Measurements from ENCODE around the gene TYMS.

TYMS gene

DNA sequence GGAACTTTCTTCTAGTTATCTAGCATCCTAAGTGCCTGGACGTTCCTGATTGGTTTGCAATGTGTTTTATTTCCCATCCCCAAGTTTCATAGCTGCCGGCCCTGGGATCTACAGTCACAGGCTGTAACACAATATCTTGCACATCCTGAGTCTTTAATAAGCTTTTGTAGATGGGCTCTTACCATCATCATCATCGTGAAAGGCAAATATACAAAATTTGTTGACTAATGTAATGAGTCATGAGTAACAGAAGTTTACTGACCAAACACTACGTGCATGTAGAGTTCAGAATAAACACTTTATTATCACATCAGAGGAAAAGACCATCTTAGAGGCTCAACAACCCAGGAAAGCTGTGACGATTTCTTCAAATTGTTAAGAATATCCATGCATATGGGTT is 8.1 kb upstream of the TYMS start:
- no peak for DNase-seq

DNA sequence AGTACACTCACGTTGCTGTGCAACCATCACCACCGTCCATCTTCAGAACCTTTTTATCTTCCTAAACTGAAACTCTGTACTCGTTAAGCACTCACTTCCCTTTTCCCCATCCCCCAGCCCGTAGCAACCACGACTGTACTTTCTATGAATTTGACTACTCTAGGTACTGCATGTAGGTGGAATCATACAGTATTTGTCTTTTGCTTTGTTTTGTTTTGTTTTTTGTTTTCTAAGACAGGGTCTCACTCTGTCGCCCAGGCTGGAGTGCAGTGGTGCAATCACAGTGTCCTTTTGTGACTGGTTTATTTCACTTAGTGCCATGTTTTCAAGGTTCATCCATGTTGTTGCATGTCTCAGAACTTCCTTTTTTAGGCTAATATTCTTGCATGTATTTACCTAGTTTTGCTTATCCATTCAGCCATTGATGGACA is 7.0 kb upstream of the TYMS start:
- no peak for DNase-seq

DNA sequence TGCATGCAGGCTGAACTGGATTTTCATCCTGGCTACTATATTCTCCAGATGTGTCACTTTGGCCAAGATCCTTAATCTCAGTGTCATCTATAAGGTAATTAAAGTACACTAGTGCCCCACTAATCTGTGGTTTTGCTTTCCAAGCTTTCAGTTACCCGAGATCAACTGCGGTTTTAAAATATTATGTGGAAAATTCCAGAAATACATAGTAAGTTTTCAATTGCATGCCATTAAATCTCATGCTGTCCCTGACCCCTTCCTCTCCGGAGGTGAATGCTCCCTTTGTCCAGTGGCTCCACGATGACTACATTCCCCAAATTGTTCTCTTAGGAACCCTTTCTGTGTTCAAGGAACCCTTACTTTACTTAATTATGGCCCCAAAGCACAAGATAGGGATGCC is 5.3 kb upstream of the TYMS start:
- no peak for DNase-seq

DNA sequence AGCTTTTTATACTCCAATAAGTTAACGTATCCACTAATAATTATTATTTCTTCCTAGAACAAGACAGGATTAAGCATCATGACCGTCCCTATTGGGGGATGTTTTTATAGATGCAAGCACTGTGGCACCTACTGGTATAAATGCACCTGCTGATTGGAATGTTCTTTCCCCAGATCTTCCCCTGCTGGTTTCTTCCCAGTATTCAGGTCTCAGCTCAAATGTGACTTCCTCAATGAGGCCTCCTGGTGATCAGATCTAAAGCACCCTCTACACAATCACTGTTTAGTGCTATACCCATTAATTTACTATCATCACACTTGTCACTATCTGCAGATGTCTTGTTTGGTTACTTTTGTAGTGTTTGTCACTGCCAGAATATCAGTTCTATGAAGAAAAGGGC is 3.9 kb upstream of the TYMS start:
- DNase-seq = no peak

DNA sequence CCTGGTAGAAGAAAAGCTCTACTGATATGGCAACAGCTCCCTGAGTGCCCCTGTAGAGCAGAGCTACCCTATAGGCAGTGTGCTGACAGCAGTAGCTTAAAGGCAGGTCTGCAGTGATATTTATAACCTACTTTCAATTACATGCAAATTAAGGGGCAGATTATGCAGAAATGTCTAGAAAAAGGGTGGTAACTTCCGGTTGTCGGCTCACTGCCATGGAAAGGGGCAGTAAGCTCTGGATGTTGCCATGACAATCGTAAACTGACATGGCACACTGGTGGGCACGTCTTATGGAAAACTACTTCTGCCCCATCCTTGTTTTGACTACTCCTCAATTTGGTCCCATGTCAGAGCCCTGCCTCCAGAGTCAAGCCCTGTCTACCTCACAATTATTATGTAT is 2.9 kb upstream of the TYMS start:
- DNase-seq = no peak

DNA sequence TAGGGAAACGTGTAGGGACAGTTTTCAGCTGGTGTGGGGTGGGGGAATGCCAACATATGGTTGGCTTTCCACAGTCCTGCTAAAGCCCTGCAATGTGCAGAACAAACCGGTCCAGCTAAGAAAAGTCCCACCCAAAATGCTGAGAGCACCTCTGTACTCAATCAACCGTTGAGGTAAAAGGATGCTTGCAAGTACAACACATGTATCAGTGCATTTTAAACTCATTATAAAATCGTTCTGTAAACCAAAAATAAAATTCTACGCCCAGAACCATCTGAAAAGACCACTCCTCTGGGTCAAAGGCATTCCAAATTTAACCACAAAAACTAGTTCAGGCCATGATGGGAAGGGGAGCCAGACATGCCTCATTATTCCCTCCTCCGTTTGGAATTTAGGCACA is 2.0 kb upstream of the TYMS start:
- DNase-seq = no peak

DNA sequence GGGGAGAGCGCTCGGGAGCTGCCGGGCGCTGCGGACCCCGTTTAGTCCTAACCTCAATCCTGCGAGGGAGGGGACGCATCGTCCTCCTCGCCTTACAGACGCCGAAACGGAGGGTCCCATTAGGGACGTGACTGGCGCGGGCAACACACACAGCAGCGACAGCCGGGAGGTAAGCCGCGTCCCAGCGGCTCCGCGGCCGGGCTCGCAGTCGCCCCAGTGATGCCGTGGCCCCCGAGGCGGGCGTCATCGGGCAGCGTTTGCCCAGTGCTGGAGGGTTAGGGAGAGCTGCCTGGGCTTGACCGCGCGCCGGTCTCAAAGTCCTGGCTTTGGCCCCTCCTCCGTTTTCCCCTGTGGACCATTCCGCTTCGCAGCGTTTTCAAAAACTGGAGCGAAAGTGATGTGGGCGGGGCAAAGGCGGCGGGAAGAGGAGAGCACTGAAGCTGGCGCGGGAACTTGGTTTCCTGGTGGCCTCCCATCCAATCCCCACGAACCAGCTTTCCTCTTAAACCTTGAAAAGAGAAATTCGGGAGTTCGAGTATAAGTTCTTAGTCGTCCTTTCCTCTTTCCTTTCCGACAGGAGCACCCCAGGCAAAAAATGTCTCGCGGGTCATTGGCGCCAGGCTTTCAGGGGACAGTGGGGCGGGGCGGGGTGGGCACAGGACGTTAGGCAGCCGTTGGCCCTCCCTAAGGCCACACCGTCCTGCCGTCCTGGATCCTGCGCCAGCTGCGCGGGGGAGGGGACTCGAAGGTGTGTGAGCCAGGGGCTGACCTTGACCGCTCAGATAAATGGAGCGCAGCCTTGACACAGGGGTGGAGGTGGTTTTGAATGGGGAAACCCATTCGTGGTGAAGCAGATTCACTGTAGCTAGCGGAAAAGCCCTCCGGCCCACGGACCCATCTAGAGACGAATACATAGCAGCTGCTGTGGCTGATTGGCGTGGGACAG is 821 bp downstream of the TYMS start:
- peak; percentile 62 for DNase-seq

DNA sequence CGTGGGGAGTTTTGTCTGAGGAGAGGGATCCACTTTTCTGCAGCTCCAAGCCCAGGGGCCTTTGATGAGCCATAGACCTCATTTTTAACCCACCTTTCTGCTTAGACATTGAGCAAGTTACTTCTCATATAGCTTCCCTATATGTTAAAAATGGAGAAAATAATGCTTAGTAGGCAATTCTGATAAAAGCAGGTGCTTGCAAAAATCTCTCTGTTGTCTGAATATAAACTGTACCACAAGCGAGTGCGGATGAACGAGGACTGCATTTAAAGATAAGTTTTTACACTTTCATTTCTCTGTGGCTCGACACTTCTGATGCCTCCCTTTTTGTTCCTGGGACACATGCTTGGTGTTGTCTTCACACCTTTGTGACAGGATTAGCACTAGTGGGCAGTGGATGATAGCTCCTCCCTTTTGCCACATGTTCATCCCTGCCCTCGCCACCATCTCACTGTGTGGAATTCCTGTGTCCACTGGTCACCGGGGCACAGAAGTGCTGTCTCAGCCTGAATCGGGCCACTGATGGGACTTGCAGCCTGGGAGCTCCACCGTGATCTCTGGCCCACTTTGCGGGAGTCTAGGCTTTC is 1.6 kb downstream of the TYMS start:
- DNase-seq = no peak

DNA sequence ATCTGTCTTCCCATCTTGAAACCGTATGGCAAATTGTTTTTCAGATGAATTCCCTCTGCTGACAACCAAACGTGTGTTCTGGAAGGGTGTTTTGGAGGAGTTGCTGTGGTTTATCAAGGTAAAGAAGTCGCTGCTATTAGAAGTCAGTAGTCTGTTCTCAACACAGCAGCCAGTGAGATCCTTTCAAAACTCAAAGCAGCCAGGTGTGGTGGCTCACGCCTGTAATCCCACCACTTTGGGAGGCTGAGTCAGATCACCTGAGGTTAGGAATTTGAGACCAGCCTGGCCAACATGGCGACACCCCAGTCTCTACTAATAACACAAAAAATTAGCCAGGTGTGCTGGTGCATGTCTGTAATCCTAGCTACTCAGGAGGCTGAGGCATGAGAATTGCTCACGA is 2.1 kb downstream of the TYMS start:
- no peak for DNase-seq

DNA sequence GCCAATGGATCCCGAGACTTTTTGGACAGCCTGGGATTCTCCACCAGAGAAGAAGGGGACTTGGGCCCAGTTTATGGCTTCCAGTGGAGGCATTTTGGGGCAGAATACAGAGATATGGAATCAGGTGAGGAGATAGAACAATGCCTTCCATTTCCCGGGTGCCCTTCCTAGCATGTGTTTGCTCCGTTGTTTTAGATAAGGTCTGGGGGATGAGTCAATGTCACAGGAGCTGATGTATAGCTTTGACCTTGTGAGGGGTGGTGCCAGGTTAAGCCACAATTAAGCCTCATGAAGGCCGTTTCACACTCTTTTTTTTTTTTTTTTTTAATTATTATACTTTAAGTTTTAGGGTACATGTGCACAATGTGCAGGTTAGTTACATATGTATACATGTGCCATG is 4.7 kb downstream of the TYMS start:
- no peak for DNase-seq

DNA sequence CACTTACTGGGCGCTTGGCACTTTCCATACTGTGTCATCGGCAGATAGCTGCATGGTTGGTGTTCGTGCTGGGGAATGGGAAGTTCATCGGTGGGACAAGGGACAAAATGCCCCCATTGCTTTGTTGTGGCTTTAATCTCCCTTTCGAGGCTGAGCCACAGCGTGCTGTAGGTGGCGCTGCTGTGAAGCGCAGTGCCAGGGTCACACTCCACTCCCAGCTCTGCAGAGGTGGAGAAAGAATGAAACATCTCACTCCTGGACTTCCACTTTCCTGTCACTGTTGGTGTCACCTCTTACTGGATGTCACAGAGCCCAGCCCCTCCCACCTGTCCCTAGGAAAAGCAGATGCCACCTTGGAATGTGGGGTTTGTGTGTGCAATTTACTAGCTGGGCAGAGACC is 8.7 kb downstream of the TYMS start:
- DNase-seq = no peak

DNA sequence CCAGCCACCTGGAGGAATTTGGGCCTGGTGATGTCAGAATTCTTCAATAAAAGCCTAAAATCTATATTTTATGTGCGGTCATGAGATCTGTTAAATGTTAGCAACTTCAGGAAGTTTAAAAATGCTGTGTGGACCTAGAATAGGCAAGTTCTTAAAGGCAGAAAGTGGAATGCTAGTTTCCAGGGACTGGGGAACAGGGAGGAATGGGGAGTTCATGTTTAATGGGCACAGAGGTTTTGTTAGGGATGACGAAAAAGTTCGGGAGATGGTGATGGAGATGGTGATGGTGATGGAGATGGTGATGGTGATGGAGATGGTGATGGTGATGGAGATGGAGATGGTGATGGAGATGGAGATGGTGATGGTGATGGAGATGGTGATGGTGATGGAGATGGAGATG is 9.2 kb downstream of the TYMS start:
- DNase-seq = no peak

DNA sequence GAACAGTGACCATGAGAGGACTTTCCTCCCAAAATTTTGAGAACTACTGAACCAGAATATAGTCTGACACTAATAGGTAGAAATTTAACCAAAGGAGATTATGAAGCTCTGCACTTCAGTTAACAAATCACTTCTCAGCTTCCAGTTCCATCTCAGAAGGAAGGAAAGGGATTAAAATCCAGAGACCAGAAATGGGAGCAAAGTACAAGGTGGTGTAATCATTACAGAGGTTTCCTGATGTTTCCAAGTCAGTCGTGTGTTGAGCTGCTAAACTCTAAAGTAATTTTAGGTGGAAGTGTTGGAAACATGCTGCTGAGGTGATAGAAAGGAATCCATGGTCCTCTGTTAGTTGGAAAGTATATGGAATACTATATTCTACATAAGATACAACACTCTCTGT is 10.8 kb downstream of the TYMS start:
- no peak for DNase-seq

DNA sequence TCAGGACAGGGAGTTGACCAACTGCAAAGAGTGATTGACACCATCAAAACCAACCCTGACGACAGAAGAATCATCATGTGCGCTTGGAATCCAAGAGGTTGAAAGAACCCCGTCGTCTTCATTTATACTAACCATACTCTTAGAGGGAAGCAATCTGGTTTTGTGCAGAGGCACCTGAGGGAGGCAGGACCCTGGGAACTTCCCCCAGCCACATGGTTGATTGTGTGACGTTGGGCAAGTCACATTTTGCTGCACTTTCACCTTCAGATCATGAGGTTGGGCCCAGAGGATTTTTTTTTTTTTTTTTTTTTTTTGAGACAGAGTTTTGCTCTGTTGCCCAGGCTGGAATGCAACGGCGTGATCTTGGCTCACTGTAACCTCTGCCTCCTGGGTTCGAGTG is 11.6 kb downstream of the TYMS start:
- DNase-seq = no peak

DNA sequence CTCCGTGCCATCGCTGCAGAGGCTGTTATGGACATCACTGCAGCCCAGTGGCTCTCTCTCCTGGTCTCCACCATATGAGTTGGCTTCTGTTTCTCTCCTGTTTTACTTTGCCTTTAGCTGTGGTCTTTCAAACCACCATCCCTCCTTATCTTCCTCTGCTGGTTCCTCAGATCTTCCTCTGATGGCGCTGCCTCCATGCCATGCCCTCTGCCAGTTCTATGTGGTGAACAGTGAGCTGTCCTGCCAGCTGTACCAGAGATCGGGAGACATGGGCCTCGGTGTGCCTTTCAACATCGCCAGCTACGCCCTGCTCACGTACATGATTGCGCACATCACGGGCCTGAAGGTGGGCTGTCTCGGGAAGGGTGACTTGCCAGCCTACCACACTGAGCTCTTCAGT is 13.1 kb downstream of the TYMS start:
- DNase-seq = no peak

DNA sequence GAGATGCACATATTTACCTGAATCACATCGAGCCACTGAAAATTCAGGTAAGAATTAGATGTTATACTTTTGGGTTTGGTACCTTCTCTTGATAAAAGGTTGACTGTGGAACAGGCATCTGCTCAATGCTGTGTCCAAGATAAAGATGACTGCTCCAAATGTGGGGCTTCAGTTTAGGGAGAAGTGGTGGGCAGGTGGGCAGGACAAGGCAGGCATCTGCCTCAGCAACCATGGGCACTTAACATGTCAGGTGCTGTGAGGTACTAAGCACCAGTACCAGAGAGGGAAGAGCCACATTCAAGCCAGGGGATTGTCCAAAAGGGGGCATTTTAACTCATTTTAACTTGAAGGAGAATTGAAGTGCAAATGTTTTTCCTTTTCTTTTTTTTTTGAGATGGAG is 14.0 kb downstream of the TYMS start:
- no peak for DNase-seq

DNA sequence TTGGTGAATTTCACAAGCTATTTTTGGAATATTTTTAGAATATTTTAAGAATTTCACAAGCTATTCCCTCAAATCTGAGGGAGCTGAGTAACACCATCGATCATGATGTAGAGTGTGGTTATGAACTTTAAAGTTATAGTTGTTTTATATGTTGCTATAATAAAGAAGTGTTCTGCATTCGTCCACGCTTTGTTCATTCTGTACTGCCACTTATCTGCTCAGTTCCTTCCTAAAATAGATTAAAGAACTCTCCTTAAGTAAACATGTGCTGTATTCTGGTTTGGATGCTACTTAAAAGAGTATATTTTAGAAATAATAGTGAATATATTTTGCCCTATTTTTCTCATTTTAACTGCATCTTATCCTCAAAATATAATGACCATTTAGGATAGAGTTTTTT is 15.9 kb downstream of the TYMS start:
- no peak for DNase-seq

DNA sequence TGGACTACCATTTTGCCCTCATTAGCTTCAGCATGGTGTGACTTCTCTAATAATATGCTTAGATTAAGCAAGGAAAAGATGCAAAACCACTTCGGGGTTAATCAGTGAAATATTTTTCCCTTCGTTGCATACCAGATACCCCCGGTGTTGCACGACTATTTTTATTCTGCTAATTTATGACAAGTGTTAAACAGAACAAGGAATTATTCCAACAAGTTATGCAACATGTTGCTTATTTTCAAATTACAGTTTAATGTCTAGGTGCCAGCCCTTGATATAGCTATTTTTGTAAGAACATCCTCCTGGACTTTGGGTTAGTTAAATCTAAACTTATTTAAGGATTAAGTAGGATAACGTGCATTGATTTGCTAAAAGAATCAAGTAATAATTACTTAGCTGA is 16.3 kb downstream of the TYMS start:
- no peak for DNase-seq

DNA sequence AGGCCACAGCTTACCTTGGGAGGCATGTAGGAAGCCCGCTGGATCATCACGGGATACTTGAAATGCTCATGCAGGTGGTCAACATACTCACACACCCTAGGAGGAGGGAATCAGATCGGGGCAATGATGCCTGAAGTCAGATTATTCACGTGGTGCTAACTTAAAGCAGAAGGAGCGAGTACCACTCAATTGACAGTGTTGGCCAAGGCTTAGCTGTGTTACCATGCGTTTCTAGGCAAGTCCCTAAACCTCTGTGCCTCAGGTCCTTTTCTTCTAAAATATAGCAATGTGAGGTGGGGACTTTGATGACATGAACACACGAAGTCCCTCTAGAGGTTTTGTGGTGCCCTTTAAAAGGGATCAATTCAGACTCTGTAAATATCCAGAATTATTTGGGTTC is 17.9 kb downstream of the TYMS start:
- DNase-seq = no peak

DNA sequence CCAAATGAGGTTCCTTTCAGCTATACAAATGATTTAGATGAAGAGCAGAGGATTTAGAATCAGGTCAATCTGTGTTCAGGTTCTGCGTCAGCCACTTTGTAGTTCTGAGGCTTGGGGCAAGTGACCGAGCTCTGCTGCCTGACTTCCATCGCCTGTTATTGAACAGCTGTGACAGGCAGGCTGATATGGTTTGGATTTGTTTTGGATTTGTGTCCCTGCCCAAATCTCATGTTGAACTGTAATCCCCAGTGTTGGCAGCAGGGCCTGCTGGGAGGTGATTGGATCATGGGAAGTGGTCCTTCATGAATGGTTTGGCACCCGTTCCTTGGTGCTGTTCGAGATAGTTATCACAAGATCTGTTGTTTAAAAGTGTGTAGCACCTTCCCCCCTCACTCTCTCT is 18.6 kb downstream of the TYMS start:
- DNase-seq = no peak

DNA sequence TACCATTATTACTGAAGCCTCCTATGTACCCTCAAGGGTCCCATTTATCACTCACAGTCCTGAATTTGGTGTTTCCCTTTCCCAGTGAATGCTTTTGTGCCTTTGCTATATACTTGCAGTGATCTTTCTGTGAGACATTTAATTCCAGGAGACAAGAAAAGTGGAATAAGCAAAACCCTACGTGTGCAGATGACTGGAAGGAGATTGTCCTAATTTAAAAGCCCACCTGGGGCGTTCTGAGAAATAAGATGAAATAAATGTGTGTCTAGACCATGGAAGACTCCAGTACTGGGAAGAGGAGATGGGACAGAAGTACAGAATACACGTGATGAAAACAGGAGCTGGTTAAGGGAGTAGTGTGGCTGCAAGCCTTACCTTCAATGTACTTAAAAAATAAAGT is 19.3 kb downstream of the TYMS start:
- DNase-seq = no peak

DNA sequence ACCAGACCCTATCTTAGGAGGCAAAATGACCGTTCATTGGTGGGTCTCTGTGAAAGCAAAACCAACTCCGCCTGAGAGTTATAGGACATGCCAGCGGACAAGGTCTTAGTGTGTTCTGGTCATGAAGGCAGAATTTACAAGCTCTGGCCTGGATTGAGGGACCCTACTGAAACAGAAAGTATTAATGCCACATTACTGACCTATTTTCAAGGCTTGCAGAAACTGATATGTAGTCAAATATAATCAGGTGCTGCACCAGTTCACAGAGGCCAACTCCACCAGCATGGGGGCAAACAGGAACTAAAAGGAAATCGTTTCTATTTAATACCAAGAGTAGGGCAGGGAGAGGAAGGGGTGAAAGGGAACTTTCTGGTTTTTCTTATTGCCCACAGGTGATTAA is 19.7 kb downstream of the TYMS start:
- no peak for DNase-seq

DNA sequence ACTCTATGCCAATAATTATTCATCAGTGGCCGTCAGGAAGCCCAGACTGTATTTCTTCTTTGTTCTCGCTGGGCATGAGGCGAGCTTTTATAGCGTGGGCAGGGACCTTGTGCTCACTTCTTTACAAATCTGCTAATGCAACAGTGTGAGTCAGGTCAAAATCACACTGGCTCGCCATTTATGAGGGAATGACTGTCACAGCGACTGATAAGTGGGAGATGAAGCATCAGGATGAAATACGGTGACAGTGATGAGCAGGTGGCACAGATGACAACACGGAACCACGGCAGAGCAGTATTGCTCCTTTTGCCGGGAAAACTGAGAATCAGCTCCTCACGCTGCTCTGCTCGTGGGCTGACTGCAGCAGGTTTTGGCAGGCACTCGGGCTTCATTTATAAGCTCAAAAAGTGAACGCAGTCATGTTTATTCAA is 20.5 kb downstream of the TYMS start:
- no peak for DNase-seq

DNA sequence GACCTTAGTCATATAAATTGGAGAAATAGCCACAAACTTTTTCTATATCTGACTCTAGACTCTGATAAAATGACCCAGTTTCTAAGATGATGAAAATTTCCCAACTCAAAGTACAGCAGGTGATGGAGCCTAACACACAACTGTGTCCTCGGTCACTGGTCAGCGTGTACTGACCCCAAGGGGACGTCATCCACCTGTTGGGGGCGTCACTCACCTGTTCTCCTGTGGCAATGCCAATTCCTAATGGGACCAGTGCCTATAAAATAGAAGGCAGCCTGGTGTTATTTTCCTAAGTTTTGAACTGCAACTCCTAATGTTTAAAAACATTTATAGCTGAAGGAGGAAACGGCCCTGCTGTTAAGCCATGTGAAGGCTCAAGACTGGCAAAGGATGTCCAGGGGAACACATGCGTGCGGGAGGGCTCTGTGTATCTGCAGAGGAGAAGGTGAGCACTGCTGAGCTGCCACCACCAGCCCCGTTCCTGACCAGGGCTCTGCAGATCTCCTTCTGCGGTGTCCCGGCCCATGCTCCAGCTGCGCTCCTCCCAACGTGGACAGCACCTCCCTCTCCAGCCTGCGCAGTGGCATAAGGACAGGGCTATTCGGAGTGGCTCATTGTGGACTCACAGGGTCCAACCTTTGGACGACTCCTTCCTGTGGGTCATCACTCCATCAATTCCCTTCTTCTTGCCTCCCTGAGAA is 21.2 kb downstream of the TYMS start:
- no peak for DNase-seq

Data from NCI-H1694 treated with DMSO at 0.1 percent for 48 hours (cell line).